ENCODE measurements around the gene GBE1.
"Not testable (repeated sequence)": the region's sequence is repeated elsewhere in the genome, so short reads cannot be mapped to it uniquely, and the experiment has no call there.

GBE1 gene

GRCh38 chr3:81765400-81765799 lies 4.0 kb upstream of the GBE1 start:
- TF ChIP-seq, protein P1, sequence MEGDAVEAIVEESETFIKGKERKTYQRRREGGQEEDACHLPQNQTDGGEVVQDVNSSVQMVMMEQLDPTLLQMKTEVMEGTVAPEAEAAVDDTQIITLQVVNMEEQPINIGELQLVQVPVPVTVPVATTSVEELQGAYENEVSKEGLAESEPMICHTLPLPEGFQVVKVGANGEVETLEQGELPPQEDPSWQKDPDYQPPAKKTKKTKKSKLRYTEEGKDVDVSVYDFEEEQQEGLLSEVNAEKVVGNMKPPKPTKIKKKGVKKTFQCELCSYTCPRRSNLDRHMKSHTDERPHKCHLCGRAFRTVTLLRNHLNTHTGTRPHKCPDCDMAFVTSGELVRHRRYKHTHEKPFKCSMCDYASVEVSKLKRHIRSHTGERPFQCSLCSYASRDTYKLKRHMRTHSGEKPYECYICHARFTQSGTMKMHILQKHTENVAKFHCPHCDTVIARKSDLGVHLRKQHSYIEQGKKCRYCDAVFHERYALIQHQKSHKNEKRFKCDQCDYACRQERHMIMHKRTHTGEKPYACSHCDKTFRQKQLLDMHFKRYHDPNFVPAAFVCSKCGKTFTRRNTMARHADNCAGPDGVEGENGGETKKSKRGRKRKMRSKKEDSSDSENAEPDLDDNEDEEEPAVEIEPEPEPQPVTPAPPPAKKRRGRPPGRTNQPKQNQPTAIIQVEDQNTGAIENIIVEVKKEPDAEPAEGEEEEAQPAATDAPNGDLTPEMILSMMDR (IDR thresholded peaks at IDR 0.05; ENCODE audit: low read depth, low read length) = no peak
- in situ Hi-C loops (cut with HindIII; ENCODE audit: low sequenced_read_pairs) = no loop called here
- H3K4me3 ChIP-seq (ENCODE audit: low read depth, low read length) = no peak overlapping the region
- DNase-seq (ENCODE audit: low read depth, low spot score) = no peak

DNA sequence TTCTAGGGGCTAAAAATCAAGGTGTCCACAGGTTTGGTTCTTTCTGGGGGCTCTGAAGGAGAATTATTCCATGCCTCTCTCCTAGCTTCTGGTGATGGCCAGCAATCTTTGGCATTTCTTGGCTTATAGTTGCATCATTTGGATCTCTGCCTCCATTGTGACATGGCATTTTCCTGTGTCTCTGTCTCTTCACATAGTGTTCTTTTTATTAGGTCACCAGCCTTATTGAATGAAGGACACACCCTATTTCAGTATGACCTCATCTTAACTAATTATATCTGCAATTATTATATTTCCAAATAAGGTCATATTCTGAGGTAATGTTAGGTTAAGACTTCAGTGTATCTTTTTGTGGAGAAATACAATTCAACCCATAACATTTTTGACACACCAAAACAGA lies 3.2 kb upstream of the GBE1 start:
- TF ChIP-seq, protein P1 (IDR thresholded peaks at IDR 0.05; ENCODE audit: low read depth, low read length) = no peak
- no peak for DNase-seq (ENCODE audit: low read depth, low spot score)
- in situ Hi-C loops (cut with HindIII; ENCODE audit: low sequenced_read_pairs) = no loop called here
- no peak overlapping the region for H3K4me3 ChIP-seq (ENCODE audit: low read depth, low read length)

DNA sequence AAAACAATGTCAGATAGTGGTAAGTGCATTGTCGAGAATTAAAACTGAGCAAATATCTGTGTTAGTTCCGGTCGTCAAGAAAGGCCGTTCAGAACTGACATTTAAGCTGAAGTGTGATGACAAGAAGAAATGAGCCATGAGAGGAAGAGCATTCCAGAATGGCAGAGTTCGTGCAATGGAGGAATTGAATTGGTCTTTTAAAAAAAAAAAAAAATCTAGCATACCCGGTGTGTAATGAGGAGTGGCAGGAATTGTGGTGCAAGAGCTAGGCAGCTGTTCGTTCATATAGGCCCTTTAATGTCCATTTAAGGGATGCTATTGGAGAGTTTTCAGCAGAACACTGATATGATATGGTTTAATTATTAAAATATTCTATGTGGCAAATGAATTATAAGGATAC lies 2.6 kb upstream of the GBE1 start:
- DNase-seq (ENCODE audit: low read depth, low spot score) = no peak
- no peak overlapping the region for H3K4me3 ChIP-seq (ENCODE audit: low read depth, low read length)
- in situ Hi-C loops (cut with HindIII; ENCODE audit: low sequenced_read_pairs) = no loop called here
- TF ChIP-seq, protein P1 (IDR thresholded peaks at IDR 0.05; ENCODE audit: low read depth, low read length) = no peak

DNA sequence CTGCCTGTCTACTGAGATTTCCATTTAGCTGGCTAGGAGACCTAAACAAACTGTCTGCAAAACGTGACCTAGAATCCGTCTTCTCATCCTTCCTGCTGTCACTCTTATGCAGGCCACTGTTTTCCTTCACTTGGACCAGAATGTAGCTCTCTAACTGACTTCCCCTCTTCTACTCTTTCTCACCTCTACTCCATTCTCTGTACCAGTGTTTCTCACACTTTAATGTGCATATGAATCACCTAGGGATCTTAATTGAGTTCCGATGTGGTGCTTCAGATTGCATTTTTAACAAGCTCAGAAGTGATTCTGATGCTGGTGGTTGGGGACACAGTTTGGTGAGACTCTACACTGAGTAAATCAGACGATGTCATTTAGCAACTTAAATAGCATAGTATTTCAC lies 1.6 kb upstream of the GBE1 start:
- in situ Hi-C loops (cut with HindIII; ENCODE audit: low sequenced_read_pairs) = no loop called here
- no peak for DNase-seq (ENCODE audit: low read depth, low spot score)
- no peak overlapping the region for H3K4me3 ChIP-seq (ENCODE audit: low read depth, low read length)
- TF ChIP-seq, protein P1 (IDR thresholded peaks at IDR 0.05; ENCODE audit: low read depth, low read length) = no peak

DNA sequence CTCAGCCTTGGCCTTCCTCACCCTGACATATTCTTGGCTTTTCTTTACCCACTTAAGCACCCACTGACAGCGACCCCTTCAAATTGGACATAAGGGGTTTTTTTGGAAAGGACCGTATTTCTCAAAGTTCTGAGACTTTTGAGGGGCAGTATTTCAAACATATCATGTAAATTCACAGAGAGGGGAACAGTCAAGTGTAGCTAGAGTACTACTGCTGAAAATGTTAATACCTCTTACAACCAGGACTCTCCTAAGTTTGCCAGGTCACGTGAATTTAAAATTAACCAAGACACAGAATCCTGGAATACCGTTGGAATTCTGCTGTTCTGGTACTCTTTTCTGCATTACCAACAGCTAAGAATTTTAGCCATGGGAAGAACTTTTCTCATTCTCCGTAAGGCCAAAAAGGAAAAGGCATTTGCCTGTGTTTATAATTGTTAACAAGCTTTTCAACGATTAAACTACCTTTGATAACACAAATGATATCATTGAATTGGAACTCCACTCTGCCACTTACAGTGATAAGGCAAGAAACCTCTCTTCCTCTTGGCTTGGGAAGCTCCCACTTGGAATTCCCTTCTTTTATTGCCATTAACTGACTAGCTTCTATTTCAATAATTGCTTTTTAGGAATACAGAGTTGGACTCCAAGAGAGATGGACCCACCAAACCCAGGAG lies 597 bp upstream of the GBE1 start:
- DNase-seq (ENCODE audit: low read depth, low spot score) = no peak
- TF ChIP-seq, protein P1 (IDR thresholded peaks at IDR 0.05; ENCODE audit: low read depth, low read length) = no peak
- H3K4me3 ChIP-seq (ENCODE audit: low read depth, low read length) = peak overlapping the region; percentile 54
- in situ Hi-C loops (cut with HindIII; ENCODE audit: low sequenced_read_pairs) = no loop called here

GRCh38 chr3:81760215-81760614 lies 1.2 kb downstream of the GBE1 start:
- in situ Hi-C loops (cut with HindIII; ENCODE audit: low sequenced_read_pairs) = no loop called here
- TF ChIP-seq, protein P1 (IDR thresholded peaks at IDR 0.05; ENCODE audit: low read depth, low read length) = no peak
- H3K4me3 ChIP-seq (ENCODE audit: low read depth, low read length) = peak overlapping the region; percentile 54
- no peak for DNase-seq (ENCODE audit: low read depth, low spot score)

- in situ Hi-C loops (cut with HindIII; ENCODE audit: low sequenced_read_pairs); H3K4me3 ChIP-seq (ENCODE audit: low read depth, low read length); DNase-seq (ENCODE audit: low read depth, low spot score): not testable (repeated sequence)
These were observed 2.7 kb downstream of the GBE1 start for GRCh38 chr3:81758771-81759170.
